Measurements from ENCODE around the gene NEK3. TPM values are rescaled to one million over a fixed set of nuclear protein-coding genes. Genes with fewer than 3 reads are reported as not detected.

NEK3 gene
- total RNA-seq, 1 experiment from 2014 or later = 5.8 TPM

Other genes starting within 250 kb of the NEK3 start
- 2.0 and 2.1 TPM in 2 replicates for gene ATP7B, start 148.1 kb downstream of the NEK3 start, total RNA-seq (2014; rRNA removed; shearing (Covaris generic))
- gene ALG11, start 147.2 kb downstream of the NEK3 start, total RNA-seq (2014; rRNA removed; shearing (Covaris generic)) = 6.4 and 10.3 TPM in 2 replicates
- 8.4 and 8.8 TPM in 2 replicates for gene UTP14C, start 134.9 kb downstream of the NEK3 start, total RNA-seq (2014; rRNA removed; shearing (Covaris generic))
- 0.14 and 0.17 TPM in 2 replicates for gene NEK5, start 30.5 kb downstream of the NEK3 start, total RNA-seq (2014; rRNA removed; shearing (Covaris generic))
- 0.07 and 0.23 TPM in 2 replicates for gene THSD1, start 246.6 kb upstream of the NEK3 start, total RNA-seq (2014; rRNA removed; shearing (Covaris generic))